Retinal pigment epithelial cell (primary cell): Measurements from ENCODE around the gene PDP2.

Experiments used
- DNase-seq: peaks from one replicate; pipeline ENCODE4 v3.0.0-alpha.2; 2010; ENCODE audit warnings: low read depth
- H3K4me3 ChIP-seq: 2 replicates; pipeline ENCODE4 v1.5.1; 2011; ENCODE audit warnings: mild to moderate bottlenecking, low read length, control low read depth, moderate library complexity
- TF ChIP-seq, protein P1 (sequence below): conservative IDR thresholded peaks from 2 replicates; pipeline ENCODE4 v1.5.1; 2011; ENCODE audit warnings: low read depth, low read length, control low read depth, inconsistent platforms

Gene PDP2

DNA sequence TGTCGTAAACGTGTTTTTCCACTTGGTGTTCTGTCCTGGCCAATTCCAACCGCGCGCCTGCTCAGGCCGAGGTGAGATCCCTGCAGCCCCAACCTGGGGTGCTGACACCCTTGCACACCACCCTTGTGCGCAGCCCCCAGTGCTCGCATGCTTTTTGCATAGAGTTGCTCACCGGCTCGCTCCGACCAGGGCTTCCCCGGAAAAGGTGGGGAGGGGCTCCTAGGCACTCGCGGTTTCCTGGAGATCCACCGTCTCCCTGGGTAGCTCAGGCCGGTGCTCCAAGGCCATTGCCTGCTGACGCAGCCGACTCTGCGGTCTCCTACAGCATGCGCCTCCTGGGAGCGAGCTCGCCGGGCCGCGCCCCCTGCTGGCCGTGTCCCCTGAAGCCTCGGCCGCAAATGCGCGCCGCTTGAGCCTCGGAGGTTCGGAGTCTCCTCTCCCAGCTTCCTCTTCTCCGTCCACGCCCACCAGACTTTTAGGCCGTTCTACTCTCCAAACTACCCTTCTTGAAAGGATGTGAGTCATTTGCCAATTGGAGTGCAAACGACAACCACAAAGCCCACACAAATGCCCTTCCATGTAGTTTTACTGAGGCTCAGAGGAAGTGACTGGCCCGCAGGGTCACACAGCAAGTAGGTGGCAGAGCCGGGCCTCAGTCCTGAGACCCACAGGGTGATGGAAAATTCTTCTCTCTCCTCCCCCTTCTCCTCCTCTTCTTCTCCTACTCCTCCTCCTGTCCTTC lies 7.2 kb upstream of the PDP2 start:
- TF ChIP-seq, protein P1, sequence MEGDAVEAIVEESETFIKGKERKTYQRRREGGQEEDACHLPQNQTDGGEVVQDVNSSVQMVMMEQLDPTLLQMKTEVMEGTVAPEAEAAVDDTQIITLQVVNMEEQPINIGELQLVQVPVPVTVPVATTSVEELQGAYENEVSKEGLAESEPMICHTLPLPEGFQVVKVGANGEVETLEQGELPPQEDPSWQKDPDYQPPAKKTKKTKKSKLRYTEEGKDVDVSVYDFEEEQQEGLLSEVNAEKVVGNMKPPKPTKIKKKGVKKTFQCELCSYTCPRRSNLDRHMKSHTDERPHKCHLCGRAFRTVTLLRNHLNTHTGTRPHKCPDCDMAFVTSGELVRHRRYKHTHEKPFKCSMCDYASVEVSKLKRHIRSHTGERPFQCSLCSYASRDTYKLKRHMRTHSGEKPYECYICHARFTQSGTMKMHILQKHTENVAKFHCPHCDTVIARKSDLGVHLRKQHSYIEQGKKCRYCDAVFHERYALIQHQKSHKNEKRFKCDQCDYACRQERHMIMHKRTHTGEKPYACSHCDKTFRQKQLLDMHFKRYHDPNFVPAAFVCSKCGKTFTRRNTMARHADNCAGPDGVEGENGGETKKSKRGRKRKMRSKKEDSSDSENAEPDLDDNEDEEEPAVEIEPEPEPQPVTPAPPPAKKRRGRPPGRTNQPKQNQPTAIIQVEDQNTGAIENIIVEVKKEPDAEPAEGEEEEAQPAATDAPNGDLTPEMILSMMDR: peak; percentile 94
- H3K4me3 ChIP-seq: peak overlapping the region; percentile 32
- DNase-seq: peak; percentile 69

DNA sequence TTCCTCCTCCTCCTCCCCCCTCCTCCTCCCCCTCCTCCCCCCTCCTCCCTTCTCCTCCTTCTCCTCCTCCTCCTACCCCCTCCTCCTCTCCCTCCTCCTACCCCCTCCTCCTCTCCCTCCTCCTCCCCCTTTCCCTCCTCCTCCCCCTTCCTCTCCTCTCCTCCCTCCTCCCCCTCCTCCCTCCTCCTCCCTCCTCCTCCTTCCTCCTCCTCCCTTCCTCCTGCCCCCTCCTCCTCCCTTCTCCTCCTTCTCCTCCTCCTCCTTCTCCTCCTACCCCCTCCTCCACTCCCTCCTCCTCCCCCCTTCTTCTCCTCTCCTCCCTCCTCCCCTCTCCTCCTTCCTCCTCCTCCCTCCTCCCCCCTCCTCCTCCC lies 6.6 kb upstream of the PDP2 start:
- no peak overlapping the region for H3K4me3 ChIP-seq
- no peak for DNase-seq
- TF ChIP-seq, protein P1: no peak

DNA sequence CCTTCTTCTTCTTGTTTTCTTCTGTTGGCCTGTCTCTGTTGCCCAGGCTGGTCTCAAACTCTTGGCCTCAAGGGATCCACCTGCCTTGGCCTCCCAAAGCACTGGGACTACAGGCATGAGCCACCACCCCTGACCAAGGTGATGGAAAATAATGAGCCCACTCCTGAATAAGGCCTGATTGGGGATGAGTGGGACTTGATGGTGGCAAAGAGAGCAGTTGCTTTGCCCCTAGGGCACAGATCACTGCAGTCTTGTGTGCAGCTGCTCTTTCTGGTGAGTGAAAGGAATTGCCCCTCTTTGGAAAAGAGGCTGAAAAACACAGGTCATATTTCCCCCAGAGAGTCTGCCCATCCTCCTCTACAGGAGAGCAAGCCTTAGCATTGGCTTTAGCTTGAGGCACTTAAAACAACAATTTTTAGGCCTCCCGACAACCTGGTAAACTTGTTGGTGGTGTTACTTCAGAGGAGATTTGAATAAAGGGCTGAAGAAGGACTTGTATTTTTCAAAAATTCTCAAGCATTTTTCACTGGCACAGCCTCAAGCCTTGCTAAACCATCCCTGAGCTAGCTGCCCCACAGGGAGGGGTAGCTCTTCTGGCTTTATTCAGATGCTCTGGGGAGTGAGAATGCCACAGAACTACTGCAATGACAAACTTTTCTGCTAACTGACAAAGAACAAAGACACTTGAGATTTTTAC lies 6.1 kb upstream of the PDP2 start:
- DNase-seq: no peak
- H3K4me3 ChIP-seq: no peak overlapping the region
- TF ChIP-seq, protein P1: no peak

DNA sequence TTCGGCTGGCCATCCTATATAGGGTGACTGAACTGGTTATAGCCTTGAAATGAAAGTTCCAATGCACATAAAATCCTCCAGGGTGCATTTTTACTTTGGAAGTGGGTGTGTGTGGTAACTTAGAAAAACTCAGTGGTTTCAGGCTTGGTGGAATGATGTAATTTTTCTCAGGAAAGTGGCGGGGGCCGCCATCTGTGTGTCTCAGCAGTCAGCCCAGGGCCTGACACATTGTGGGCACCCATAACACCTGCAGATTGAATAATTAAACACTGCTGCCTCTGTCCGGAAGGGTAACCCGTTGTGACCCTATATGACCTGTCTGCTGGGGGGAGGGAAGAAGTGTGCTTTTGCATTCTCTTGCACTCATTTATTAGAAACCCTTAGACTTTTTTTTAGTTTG lies 2.2 kb upstream of the PDP2 start:
- no peak for DNase-seq
- TF ChIP-seq, protein P1: no peak
- no peak overlapping the region for H3K4me3 ChIP-seq

DNA sequence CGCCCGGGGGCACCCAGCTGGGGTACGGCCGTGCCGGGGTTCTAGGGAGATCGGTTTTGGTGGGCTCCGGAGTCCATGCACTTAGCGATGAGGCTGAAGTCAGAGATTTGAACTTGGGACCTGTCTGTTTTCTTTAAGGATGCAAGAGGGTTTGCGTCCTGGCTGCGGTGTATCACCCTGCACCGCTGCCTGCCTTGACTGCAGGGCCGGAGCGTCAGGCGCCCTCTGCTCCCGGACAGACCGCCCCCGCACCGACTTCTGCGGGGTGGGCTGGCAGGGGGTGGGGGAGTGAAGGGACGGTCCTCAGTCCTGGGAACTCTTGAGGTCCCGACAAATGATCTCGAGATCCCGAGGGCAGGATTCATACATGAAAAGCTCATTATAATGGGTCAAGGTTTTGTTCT lies 701 bp downstream of the PDP2 start:
- DNase-seq: no peak
- TF ChIP-seq, protein P1: no peak
- H3K4me3 ChIP-seq: peak overlapping the region; percentile 80

DNA sequence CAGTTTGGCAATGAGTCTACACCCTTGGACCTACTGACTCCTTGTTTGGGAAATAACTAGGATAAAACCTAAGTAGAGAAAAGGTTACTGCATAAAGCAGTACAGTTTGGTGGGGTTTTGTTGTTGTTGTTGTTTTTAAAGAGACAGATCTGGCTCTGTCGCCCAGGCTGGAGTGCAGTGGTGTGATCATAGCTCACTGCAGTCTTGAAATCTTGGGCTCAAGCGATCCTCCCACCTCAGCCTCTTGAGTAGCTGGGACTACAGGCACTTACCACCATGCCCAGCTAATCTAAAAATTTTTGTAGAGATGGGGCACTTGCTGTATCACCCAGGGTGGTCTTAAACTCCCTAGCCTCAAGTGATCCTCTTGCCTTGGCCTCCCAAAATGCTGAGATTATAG lies 1.2 kb downstream of the PDP2 start:
- DNase-seq: no peak
- H3K4me3 ChIP-seq: peak overlapping the region; percentile 80
- TF ChIP-seq, protein P1: no peak
